K562 (cell line): Measurements from ENCODE around the gene SAMD14. TPM values are rescaled to one million over a fixed set of nuclear protein-coding genes. Genes with fewer than 3 reads are reported as not detected.

Experiments
- ATAC-seq: fragments of 200-7000 bp; cut with Tn5 transposase; 3 replicates; pipeline ENCODE4 v1.9.1; 2020; ENCODE audit warnings: moderate library complexity
- BruUV-seq: library from RNA; stranded (reverse); fragments of 400-500 nt; replicated peaks from 2 replicates; lab custom pipeline; 2021; lab: Mats Ljungman, UMichigan
- CTCF ChIA-PET: fragments of 300-600 bp; formaldehyde crosslinking; extraction: SDS; loops from one replicate; lab custom pipeline; 2021; ENCODE audit warnings: low intra/inter-chr PET ratio; lab: Yijun Ruan, JAX
- POLR2A ChIA-PET: fragments of 300-600, 350-650 bp; sonication (Branson Sonifier 250); formaldehyde crosslinking; extraction: SDS; loops from one replicate; lab custom pipeline; 2021; ENCODE audit warnings: antibody characterized with exemption, inconsistent platforms; lab: Yijun Ruan, JAX
- DNase-seq, 4 experiments: peaks; one replicate each; pipeline versions ENCODE4 v3.0.0 to v3.0.0-alpha.2; 2011 to 2018; ENCODE audit warnings: low spot score in 3 of 4, mixed read lengths in 3 of 4; ENCODE audit errors: extremely low read depth in 1 of 4
- FAIRE-seq: peaks from 2 replicates; lab custom pipeline; 2011; peaks lifted over from hg19 to GRCh38; lab: Jason Lieb, UNC
- H2AFZ ChIP-seq: 2 replicates; pipeline ENCODE4 v1.6.0; 2011; ENCODE audit warnings: low read depth, low read length, control low read depth, inconsistent platforms
- H3K27ac ChIP-seq: fragments of 200-600 bp; 3 replicates; pipeline ENCODE4 v1.8.0; 2011; ENCODE audit warnings: low read depth, mild to moderate bottlenecking, control low read depth, inconsistent platforms, low read length, moderate library complexity, mixed read lengths; ENCODE audit errors: extremely low read depth
- H3K27me3 ChIP-seq, 2 experiments: fragments of 300-600 bp in 1 of 2; 2 replicates in 1 of 2; 3 replicates in 1 of 2; pipeline versions ENCODE4 v1.6.0 to v1.8.0; 2011; ENCODE audit warnings: inconsistent platforms in 2 of 2, low read length in 2 of 2, mild to moderate bottlenecking in 1 of 2, mixed read lengths in 1 of 2, moderate library complexity in 1 of 2; ENCODE audit not compliant: control insufficient read depth in 2 of 2, insufficient read depth in 2 of 2
- H3K36me3 ChIP-seq: fragments of 300-600 bp; 3 replicates; pipeline ENCODE4 v1.8.0; 2011; ENCODE audit warnings: mild to moderate bottlenecking, low read length, inconsistent platforms; ENCODE audit not compliant: control insufficient read depth, insufficient read depth
- H3K4me1 ChIP-seq, 2 experiments: fragments of 200-600 bp in 1 of 2; replicated peaks in 1 of 2; 2 replicates in 1 of 2; 3 replicates in 1 of 2; pipeline versions ENCODE4 v1.5.1 to v1.8.0; 2011; ENCODE audit warnings: inconsistent platforms in 2 of 2, low read length in 2 of 2, mild to moderate bottlenecking in 1 of 2, mixed read lengths in 1 of 2, moderate library complexity in 1 of 2; ENCODE audit not compliant: control insufficient read depth in 2 of 2, insufficient read depth in 2 of 2
- H3K4me2 ChIP-seq: 2 replicates; pipeline ENCODE4 v1.6.1; 2011; ENCODE audit warnings: low read length, control low read depth, inconsistent platforms, mixed read lengths; ENCODE audit not compliant: insufficient read depth
- H3K4me3 ChIP-seq: fragments of 200-600 bp; sonication (generic), shearing (Covaris generic); 2 replicates; pipeline ENCODE4 v1.5.1; 2016; ENCODE audit warnings: control low read depth, inconsistent platforms
- H3K79me2 ChIP-seq: fragments of 200-600 bp; 3 replicates; pipeline ENCODE4 v1.8.0; 2011; ENCODE audit warnings: low read length, inconsistent platforms; ENCODE audit not compliant: control insufficient read depth, insufficient read depth
- H3K9ac ChIP-seq, 2 experiments: 2 replicates each; pipeline versions ENCODE4 v1.6.0 to v1.6.1; 2011; ENCODE audit warnings: low read depth in 2 of 2, low read length in 2 of 2, control low read depth in 1 of 2, inconsistent platforms in 1 of 2, mild to moderate bottlenecking in 1 of 2, mixed read lengths in 1 of 2; ENCODE audit not compliant: insufficient read depth in 1 of 2
- H3K9me1 ChIP-seq: one replicate; pipeline ENCODE4 v1.6.0; 2011; ENCODE audit warnings: inconsistent platforms, mild to moderate bottlenecking, low read length, moderate library complexity; ENCODE audit not compliant: control insufficient read depth, insufficient read depth
- H3K9me3 ChIP-seq: replicated peaks from 2 replicates; pipeline ENCODE4 v1.5.1; 2011; ENCODE audit warnings: low read depth, low read length, inconsistent platforms; ENCODE audit not compliant: control insufficient read depth, insufficient read depth
- H4K20me1 ChIP-seq: replicated peaks from 2 replicates; pipeline ENCODE4 v1.6.1; 2011; ENCODE audit warnings: low read length, inconsistent platforms, mixed read lengths; ENCODE audit not compliant: control insufficient read depth, insufficient read depth
- CBFA2T3 ChIP-seq: fragments of 450-650 bp; IDR thresholded peaks from 2 replicates; pipeline ENCODE4 v1.6.1; 2017
- KAT2B ChIP-seq: IDR thresholded peaks from one replicate; pipeline ENCODE4 v1.6.1; 2012; ENCODE audit warnings: low read depth, mild to moderate bottlenecking, control low read depth, inconsistent platforms, low read length, moderate library complexity
- MED1 ChIP-seq: sonication (generic); formaldehyde crosslinking; IDR thresholded peaks from 2 replicates; pipeline ENCODE4 v1.8.1; 2023; ENCODE audit warnings: missing genetic modification reagents, borderline replicate concordance
- MTA1 ChIP-seq: fragments of 450-650 bp; IDR thresholded peaks from 2 replicates; pipeline ENCODE4 v1.6.1; 2017; ENCODE audit warnings: borderline replicate concordance
- PURB ChIP-seq: sonication (generic); formaldehyde crosslinking; IDR thresholded peaks from 2 replicates; pipeline ENCODE4 v1.9.0; 2021; ENCODE audit warnings: low read depth, mild to moderate bottlenecking, missing genetic modification reagents
- ZNF347 ChIP-seq: fragments of 450-650 bp; formaldehyde crosslinking; IDR thresholded peaks from 2 replicates; pipeline ENCODE4 v1.4.0; 2020; ENCODE audit warnings: low read depth, mild to moderate bottlenecking, moderate library complexity
- ZNF431 ChIP-seq: sonication (generic); formaldehyde crosslinking; IDR thresholded peaks from 2 replicates; pipeline ENCODE4 v1.8.0; 2022; ENCODE audit warnings: mild to moderate bottlenecking, missing genetic modification reagents
- ZNF668 ChIP-seq: fragments of 250-450 bp; sonication (Bioruptor Pico); IDR thresholded peaks from 2 replicates; pipeline ENCODE4 v1.8.0; 2022; ENCODE audit warnings: mild to moderate bottlenecking, inconsistent platforms
- WGBS: fragments of 100-300 bp; shearing (Covaris generic); methylation state at CpG from one replicate; pipeline ENCODE4 v1.1.6; 2016; ENCODE audit warnings: low coverage, mixed read lengths; ENCODE audit not compliant: insufficient coverage; ENCODE audit errors: missing lambda C conversion rate; 5-methylcytosine and 5-hydroxymethylcytosine counted together
- in situ Hi-C: fragments of 300-500 bp; cut with MboI; formaldehyde crosslinking; loops from 4 replicates; pipeline ENCODE4 v1.15.0; 2018; ENCODE audit warnings: inconsistent platforms, mixed read lengths
- intact Hi-C: fragments of 100-400 bp; cut with micrococcal nuclease; formaldehyde crosslinking; loops from 2 replicates; pipeline ENCODE4 v1.14.2; 2022
- polyA plus RNA-seq, 8 experiments: library from polyadenylated mRNA; depleted of rRNA in 4 of 8; stranded (reverse) in 5 of 8; unstranded in 3 of 8; fragments of >200 nt; fragmentation: Nextera tagmentation in 2 of 8; fragmentation: Illumina TruSeq in 1 of 8; extraction: Ambion mirVana in 2 of 8; extraction: Trizol in 1 of 8; gene quantifications; 2 replicates each; pipeline versions ENCODE4 v1.2.1 to v1.2.3, GENCODE V29; 2011 to 2014; ENCODE audit warnings: inconsistent platforms in 1 of 8, missing spikeins in 1 of 8
- total RNA-seq, 7 experiments: library from RNA; depleted of rRNA in 6 of 7; stranded (reverse); fragments of >200 nt in 6 of 7; fragmentation: Illumina TruSeq in 2 of 7; extraction: Trizol in 2 of 7; gene quantifications; 2 replicates each; pipeline versions ENCODE4 v1.2.1 to v1.2.3, GENCODE V29; 2011 to 2021; ENCODE audit warnings: low replicate concordance in 1 of 7

The SAMD14 gene
- total and polyA plus RNA-seq, 9 of the 15 experiments (the other 6 are each of a cell fraction or from before 2014, with no cell fraction given), result 0.04 to 0.07 TPM; not detected in 7

GRCh38 chr17:50096758-50097157, 33.2 kb downstream of the SAMD14 start:
- H3K9ac ChIP-seq, result no peak overlapping the region

GRCh38 chr17:50096092-50096491, 33.9 kb downstream of the SAMD14 start:
- Histone ChIP-seq H3K4me1 (peaks cover 14 to 22% of the 10 kb centered on the region in 2 experiments; a peak in 4 of 5 replicates), H3K79me2 (no peaks in the 10 kb centered on the region), H3K4me3 (no peak overlapping the region), H3K9me1 (no peaks in the 10 kb centered on the region), H3K9ac (no peak overlapping the region), H3K4me2 (no peak overlapping the region), H3K36me3 (no peaks in the 10 kb centered on the region), H3K27me3 (peaks cover 11 to 35% of the 10 kb centered on the region in 2 experiments; a peak in 4 of 5 replicates), H4K20me1 (peaks cover 13% of the 10 kb centered on the region; the same call in 1 of the 2 replicates), H3K9me3 (no peaks in the 10 kb centered on the region), H3K27ac (no peak overlapping the region), H2AFZ (no peak overlapping the region)
- intact Hi-C loops, result no loop called here
- TF ChIP-seq CBFA2T3 (no peak), PURB (CRISPR knock-in tag) (no peak), ZNF347 (CRISPR knock-in tag) (no peak), ZNF431 (no peak), KAT2B (no peak), MED1 (CRISPR knock-in tag) (no peak), MTA1 (no peak)
- ChIA-PET POLR2A (no interaction called here), CTCF (no interaction called here)
- WGBS, result 29% methylated on average over 6 of the region's 6 CpGs
- FAIRE-seq (no peak), ATAC-seq (no peak), DNase-seq (no peak)
- BruUV-seq, result no TSS peak
- in situ Hi-C loops, result loop anchor here (5.0 kb wide), 1 partner anchor 196 kb away; no protein-coding TSS in a partner anchor

More at GRCh38 chr17:50096758-50097157, 33.2 kb downstream of the SAMD14 start:
- DNase-seq, result no peak
- ChIA-PET POLR2A (no interaction called here), CTCF (no interaction called here)
- no TSS peak for BruUV-seq
- Histone ChIP-seq H4K20me1 (0 out of 2 replicates have a peak, but pooled peaks cover 12% of the 10 kb centered on the region), H3K79me2 (no peaks in the 10 kb centered on the region), H3K27me3 (peaks cover 11 to 29% of the 10 kb centered on the region in 2 experiments; a peak in 4 of 5 replicates), H3K9me3 (no peaks in the 10 kb centered on the region), H3K4me3 (no peak overlapping the region), H3K36me3 (no peaks in the 10 kb centered on the region), H3K4me2 (no peak overlapping the region), H3K9me1 (peaks cover under 1% of the 10 kb centered on the region), H3K4me1 (peaks cover 21 to 29% of the 10 kb centered on the region in 2 experiments; a peak in 4 of 5 replicates), H2AFZ (no peak overlapping the region), H3K27ac (no peak overlapping the region)
- WGBS, result 3% methylated on average over 3 of the region's 3 CpGs
- in situ Hi-C loops, result loop anchor here (5.0 kb wide), 1 partner anchor 196 kb away; no protein-coding TSS in a partner anchor
- intact Hi-C loops, result no loop called here
- no peak for FAIRE-seq
- no peak for ATAC-seq
- TF ChIP-seq ZNF668 (CRISPR knock-in tag), result no peak
